Tibial artery (tissue), 4 donors: ENCODE data around the gene WWTR1.

Experiments used
- DNase-seq, 2 donors: peaks; one replicate each; pipeline ENCODE4 v3.0.0-alpha.2; 2019
- H3K27ac ChIP-seq, 2 donors: fragments of 200-600 bp; sonication (generic) in 1 of 2; 1 replicate in 1 of 2; 2 replicates in 1 of 2; pipeline ENCODE4 v1.5.1; 2018 to 2019; ENCODE audit warnings: mild to moderate bottlenecking in 1 of 2
- H3K27me3 ChIP-seq, 2 donors: fragments of 200-600 bp; sonication (generic) in 1 of 2; one replicate each; pipeline versions ENCODE4 v1.5.1 to v1.6.0; 2016 to 2019
- H3K36me3 ChIP-seq, 3 donors: fragments of 200-600 bp; sonication (generic) in 2 of 3; one replicate each; pipeline ENCODE4 v1.5.1; 2016 to 2019; ENCODE audit warnings: mild to moderate bottlenecking in 2 of 3
- H3K4me1 ChIP-seq, 4 donors: fragments of 200-600 bp; sonication (generic) in 2 of 4; 1 replicate in 3 of 4; 2 replicates in 1 of 4; pipeline ENCODE4 v1.5.1; 2016 to 2019
- H3K4me3 ChIP-seq, 2 donors: fragments of 200-600 bp; sonication (generic) in 1 of 2; 1 replicate in 1 of 2; 2 replicates in 1 of 2; pipeline ENCODE4 v1.5.1; 2018 to 2019; ENCODE audit warnings: mild to moderate bottlenecking in 2 of 2
- H3K9me3 ChIP-seq, 3 donors: fragments of 200-600 bp; sonication (generic) in 1 of 3; one replicate each; pipeline ENCODE4 v1.5.1; 2016 to 2019
- CTCF ChIP-seq, 2 experiments: fragments of 200-600 bp in 1 of 2; fragments of 450-650 bp in 1 of 2; IDR thresholded peaks; one replicate each; pipeline ENCODE4 v1.5.1; 2017 to 2019; ENCODE audit warnings: antibody characterized with exemption in 2 of 2, mild to moderate bottlenecking in 1 of 2, moderate library complexity in 1 of 2
- intact Hi-C: fragments of 100-400 bp; cut with DNase I; formaldehyde crosslinking; loops from one replicate; pipeline ENCODE4 v1.15.0; 2023; ENCODE audit warnings: low total_unique reads

Gene WWTR1

GRCh38 chr3:149547954-149548668 is 109.7 kb downstream of the WWTR1 start:
- Histone ChIP-seq H3K27me3 (no peaks in the 10 kb centered on the region), H3K4me1 (peaks cover 0 to 51% (median 18%) of the 10 kb centered on the region in 4 donors), H3K9me3 (no peaks in the 10 kb centered on the region), H3K36me3 (no peaks in the 10 kb centered on the region), H3K27ac (peak overlapping the region; percentile 75), H3K4me3 (no peak overlapping the region)
- intact Hi-C loops: no loop called here
- no peak for TF ChIP-seq CTCF (IDR thresholded peaks at IDR 0.05)
- peak; percentile 51 to 77 for DNase-seq

DNA sequence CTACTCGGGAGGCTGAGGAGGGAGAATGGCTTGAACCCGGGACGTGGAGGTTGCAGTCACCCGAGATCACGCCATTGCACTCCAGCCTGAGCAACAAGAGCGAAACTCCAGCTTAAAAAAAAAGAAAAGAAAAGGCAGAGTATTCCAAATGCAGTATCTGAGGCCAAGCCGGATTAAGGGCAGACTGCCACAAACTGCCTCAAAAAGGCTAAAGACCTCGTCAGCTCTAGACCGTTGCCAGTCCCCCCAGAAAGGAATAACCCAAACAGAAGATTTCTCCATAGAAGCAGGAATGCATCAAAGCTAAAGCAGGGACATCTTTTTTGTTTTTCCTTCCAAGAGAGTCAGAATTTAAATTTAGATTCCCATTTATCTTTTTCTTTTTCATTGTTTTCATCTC is 110.4 kb downstream of the WWTR1 start:
- Histone ChIP-seq H3K27ac (peak overlapping the region; percentile 75), H3K36me3 (peaks cover 0 to under 1% (median 0%) of the 10 kb centered on the region in 3 donors), H3K9me3 (no peaks in the 10 kb centered on the region), H3K4me1 (peaks cover 0 to 51% (median 13%) of the 10 kb centered on the region in 4 donors), H3K4me3 (peak overlapping the region; percentile 20 to 23), H3K27me3 (no peaks in the 10 kb centered on the region)
- DNase-seq: peak; percentile 88 to 92
- no peak for TF ChIP-seq CTCF (IDR thresholded peaks at IDR 0.05)
- intact Hi-C loops: no loop called here

GRCh38 chr3:149545049-149545448 is 112.8 kb downstream of the WWTR1 start:
- intact Hi-C loops: no loop called here
- TF ChIP-seq CTCF (IDR thresholded peaks at IDR 0.05): no peak

DNA sequence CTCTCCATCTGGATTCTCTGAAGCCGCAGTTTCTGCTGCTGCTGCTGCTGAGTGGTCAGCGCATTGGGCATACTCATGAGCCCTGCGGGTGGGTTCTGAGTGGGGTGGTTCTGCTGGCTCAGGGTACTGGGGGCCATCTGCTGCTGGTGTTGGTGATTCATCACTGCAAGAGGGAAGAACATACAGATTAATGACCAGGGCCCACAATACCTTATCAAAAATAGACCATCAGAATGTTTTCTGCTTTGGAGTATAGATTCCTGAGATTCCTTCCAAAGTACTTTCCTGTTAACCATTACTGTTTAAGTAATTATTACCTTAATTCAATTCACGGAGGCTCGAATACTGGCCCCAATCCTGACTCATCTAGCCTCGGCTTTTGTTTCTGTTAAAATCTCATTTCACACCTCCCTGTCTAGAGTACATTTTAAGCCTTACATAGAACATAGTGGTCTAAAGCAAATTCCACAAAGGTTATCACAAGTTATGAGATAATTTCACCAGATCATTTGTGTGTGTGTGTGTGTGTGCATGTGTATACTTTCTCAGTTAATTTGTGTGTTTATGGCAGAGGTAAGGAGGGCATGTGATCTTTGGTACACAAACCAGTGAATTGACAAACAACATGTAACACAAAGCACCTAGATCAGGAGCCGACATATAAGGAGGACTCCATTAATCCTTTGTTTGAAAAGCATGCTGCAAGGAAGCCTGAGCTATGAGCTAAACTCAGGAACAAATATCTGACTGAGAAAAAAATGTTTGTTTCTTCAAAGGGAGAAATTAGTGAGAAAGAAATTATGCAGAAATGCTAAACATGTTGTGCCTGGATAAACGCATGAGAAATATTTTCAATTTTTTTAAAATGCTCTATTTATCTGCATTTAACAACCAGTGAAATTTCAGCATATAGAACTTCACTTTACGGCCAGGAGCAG is 115.2 kb downstream of the WWTR1 start:
- H3K27ac ChIP-seq: no peak overlapping the region
- peaks cover 0 to 55% (median 17%) of the 10 kb centered on the region in 4 donors for H3K4me1 ChIP-seq
- H3K36me3 ChIP-seq: peaks cover 11 to 15% (median 13%) of the 10 kb centered on the region in 3 donors
- TF ChIP-seq CTCF (IDR thresholded peaks at IDR 0.05): no peak
- H3K9me3 ChIP-seq: no peaks in the 10 kb centered on the region
- H3K4me3 ChIP-seq: no peak overlapping the region
- H3K27me3 ChIP-seq: no peaks in the 10 kb centered on the region
- no peak for DNase-seq
- intact Hi-C loops: no loop called here

More at GRCh38 chr3:149545049-149545448, 112.8 kb downstream of the WWTR1 start:
- no peak overlapping the region for H3K4me3 ChIP-seq
- no peak overlapping the region for H3K27ac ChIP-seq
- H3K4me1 ChIP-seq: peaks cover 0 to 64% (median 21%) of the 10 kb centered on the region in 4 donors
- no peaks in the 10 kb centered on the region for H3K9me3 ChIP-seq
- H3K36me3 ChIP-seq: peaks cover 11 to 15% (median 13%) of the 10 kb centered on the region in 3 donors
- no peaks in the 10 kb centered on the region for H3K27me3 ChIP-seq
- no peak for DNase-seq

DNA sequence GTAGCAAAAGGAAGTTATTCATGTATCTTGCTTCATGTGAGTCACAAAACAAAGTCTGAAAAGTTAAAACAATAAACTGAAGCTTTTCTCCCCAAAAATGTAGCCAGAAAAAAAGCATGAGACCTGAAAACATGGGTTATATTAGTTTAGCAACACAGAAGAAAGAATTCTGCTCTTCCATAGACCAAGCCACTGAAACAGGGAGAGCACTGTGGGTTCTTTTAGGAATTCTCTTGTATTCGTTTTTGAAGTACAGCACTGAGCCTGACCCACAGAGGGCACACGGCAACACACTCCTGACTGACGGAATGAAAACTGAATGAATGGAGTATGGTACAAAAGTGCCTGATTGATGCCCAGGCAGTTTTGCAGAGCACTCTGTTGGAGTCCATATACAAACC is 116.7 kb downstream of the WWTR1 start:
- H3K4me1 ChIP-seq: peaks cover 0 to 52% (median 26%) of the 10 kb centered on the region in 4 donors
- H3K4me3 ChIP-seq: no peak overlapping the region
- intact Hi-C loops: no loop called here

More for the DNA sequence above, 116.7 kb downstream of the WWTR1 start:
- Histone ChIP-seq H3K36me3 (peaks cover 11 to 15% (median 13%) of the 10 kb centered on the region in 3 donors), H3K27ac (peak overlapping the region; percentile 2 to 30), H3K9me3 (no peaks in the 10 kb centered on the region), H3K27me3 (no peaks in the 10 kb centered on the region)
- no peak for DNase-seq
- TF ChIP-seq CTCF (IDR thresholded peaks at IDR 0.05): peak in 1 of 2 experiments; percentile 17
